GM20000 (cell line): Measurements from ENCODE around the gene HMGB1.

Experiments
- DNase-seq: peaks from one replicate; pipeline ENCODE4 v3.0.0; 2012; ENCODE audit warnings: low spot score
- TF ChIP-seq, protein P1 (sequence below): IDR thresholded peaks from 2 replicates; pipeline ENCODE4 v1.5.1; 2012; ENCODE audit warnings: mild to moderate bottlenecking, control low read depth; ENCODE audit errors: extremely low read depth, missing control alignments

HMGB1 gene

GRCh38 chr13:30496147-30496546, 30.4 kb upstream of the HMGB1 start:
- DNase-seq, result no peak
- TF ChIP-seq, protein P1, sequence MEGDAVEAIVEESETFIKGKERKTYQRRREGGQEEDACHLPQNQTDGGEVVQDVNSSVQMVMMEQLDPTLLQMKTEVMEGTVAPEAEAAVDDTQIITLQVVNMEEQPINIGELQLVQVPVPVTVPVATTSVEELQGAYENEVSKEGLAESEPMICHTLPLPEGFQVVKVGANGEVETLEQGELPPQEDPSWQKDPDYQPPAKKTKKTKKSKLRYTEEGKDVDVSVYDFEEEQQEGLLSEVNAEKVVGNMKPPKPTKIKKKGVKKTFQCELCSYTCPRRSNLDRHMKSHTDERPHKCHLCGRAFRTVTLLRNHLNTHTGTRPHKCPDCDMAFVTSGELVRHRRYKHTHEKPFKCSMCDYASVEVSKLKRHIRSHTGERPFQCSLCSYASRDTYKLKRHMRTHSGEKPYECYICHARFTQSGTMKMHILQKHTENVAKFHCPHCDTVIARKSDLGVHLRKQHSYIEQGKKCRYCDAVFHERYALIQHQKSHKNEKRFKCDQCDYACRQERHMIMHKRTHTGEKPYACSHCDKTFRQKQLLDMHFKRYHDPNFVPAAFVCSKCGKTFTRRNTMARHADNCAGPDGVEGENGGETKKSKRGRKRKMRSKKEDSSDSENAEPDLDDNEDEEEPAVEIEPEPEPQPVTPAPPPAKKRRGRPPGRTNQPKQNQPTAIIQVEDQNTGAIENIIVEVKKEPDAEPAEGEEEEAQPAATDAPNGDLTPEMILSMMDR, result no peak

DNA sequence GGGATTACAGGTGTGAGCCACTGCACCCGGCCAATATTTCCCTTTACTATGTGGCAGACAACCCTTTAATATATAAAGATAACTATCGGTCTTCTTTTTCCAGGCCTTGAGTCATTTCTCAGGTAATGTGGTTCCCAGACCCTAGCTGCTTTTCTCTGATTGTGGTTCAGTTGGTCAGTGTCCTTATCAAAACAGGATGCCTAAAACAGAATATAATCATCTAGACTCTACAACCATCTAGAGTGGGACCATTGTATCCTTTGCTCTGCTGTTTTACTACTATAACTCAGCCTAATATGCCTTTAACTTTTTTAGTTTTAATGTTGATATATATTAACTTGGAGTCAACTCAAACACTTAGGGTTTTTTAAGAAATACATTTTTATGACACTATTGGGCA, 30.0 kb upstream of the HMGB1 start:
- TF ChIP-seq, protein P1, result no peak

DNA sequence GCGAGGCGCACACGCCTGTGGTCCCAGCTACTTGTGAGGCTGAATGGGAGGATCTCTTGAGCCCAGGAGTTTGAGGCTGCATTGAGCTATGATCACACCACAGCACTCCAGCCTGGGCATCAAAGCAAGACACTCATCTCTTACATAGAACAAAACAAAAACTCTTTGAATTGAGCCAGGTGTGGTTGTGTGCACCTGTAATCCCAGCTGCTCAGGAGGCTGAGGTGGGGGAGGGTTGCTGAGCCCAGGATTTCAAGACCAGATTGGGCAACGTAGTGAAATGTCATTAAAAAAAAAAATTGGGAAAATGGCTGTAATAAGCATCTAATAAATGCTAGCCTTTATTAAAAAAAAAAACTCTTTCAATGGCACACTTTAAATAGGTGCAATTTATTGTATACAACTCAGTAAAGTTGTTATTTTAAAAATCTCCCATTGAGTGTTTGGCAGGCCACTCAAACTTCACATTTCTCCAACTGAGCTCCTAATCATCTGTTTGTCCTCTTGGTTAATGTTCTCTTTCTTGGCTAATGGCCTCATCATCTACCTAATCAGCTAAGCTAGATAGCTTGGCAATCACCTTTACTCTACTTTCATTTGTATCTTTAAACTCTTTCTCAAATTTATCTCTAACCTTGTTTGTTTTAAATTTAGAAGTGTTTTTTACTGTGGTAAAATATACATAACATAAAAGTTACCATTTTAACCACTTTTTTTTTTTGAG, 28.1 kb upstream of the HMGB1 start:
- TF ChIP-seq, protein P1, result no peak
- DNase-seq, result no peak

More for the DNA sequence above, 30.0 kb upstream of the HMGB1 start:
- DNase-seq, result no peak

- TF ChIP-seq, protein P1, result no peak
- no peak for DNase-seq
These were observed 21.3 kb upstream of the HMGB1 start for GRCh38 chr13:30487075-30487470.

DNA sequence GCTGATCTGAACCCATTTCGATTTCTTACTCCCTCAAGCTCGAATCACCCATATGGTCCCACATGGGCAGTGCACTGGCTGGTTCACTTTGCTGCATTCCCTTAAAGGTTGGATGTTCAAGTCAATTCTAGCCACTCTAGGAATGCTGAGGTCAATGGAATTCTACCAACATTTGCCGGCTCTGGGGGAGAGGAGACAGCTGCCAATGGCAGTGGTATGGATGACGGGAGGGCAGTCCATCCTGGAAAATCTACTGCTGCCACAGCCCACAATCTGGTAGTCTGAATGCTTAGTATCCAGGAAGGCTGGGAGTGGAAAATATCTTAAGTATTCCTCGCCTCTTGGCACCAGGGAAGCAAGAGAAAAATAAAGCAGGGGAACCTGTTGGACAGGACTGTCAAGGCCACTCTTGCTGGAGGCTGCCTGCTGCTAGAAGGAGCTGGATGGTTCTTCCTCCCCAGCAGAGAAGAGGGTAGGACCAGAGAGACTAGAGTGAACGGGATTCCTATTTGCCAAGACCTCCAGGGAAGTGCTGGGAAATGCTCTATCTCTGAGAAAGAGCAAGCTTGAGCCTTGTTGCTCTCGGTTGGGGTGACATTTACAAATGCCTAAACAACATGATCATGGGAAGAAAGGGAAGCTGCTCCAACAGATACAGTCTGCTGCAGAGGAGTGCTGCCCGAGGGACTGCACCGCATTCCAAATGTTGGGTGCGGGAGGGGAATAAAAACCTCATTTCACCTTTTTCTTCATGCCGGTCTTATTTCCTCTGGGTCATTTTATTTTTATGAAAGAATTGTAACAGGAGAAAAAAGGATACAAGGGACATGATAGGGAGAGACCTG, 20.7 kb upstream of the HMGB1 start:
- DNase-seq, result no peak
- TF ChIP-seq, protein P1, result no peak

DNA sequence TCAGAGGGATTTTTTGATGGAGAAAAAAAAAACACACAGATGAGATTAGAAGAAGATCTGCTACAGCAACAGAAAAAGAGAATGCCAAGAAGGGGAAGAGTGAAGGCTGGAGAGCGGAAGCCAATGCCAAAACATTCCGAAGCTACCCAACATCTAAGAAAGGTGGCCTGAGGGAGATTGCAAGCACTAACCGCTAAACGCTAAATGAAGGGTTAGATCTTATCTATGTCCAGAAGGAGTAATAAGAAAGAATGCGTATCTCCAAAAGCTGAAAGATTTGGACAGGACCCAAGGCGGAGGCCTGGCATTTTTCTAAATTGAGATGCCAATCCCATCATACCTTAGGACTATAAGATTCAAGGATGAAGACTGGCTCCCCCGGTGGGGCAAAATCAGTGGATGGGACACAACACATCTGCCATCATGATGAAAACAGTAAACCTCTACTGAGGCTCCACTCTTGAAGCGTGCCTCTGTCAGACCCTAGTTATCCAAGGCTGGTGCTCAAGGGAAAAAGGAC, 15.6 kb upstream of the HMGB1 start:
- TF ChIP-seq, protein P1, result no peak
- DNase-seq, result no peak
